ENCODE measurements around the gene PDIA2. TPM values are rescaled to one million over a fixed set of nuclear protein-coding genes. Genes with fewer than 3 reads are reported as not detected.

PDIA2 gene
- total and polyA plus RNA-seq, 10 of the 15 experiments (the other 5 are each of a cell fraction or from before 2014, with no cell fraction given) = 0.11 to 0.36 TPM; not detected in 8

GRCh38 chr16:254461-254860, 28.5 kb upstream of the PDIA2 start:
- no peak for ATAC-seq
- H3K79me2 ChIP-seq (ENCODE audit: control insufficient read depth, insufficient read depth, low read length) = no peaks in the 10 kb centered on the region
- H3K27ac ChIP-seq (ENCODE audit: control insufficient read depth, insufficient read depth) = no peak overlapping the region
- no peaks in the 10 kb centered on the region for H3K27me3 ChIP-seq (replicated peaks in 1 of 2; ENCODE audit: control insufficient read depth in 2 of 2, insufficient read depth in 2 of 2, low read length in 1 of 2)
- ChIA-PET POLR2A (interaction anchor here (0.8 to 3.7 kb wide), 2 partner anchors 18 to 25 kb away, joined by 3 to 26 read pairs; partner anchors contain the start of gene FAM234A), SMC1A (ENCODE audit: uncharacterized antibody, unreplicated experiment) (interaction anchor here (1.0 to 1.3 kb wide), 2 partner anchors 15 to 19 kb away, joined by 3 to 4 read pairs; partner anchors contain the start of gene FAM234A), CTCF (no interaction called here), RAD21 (ENCODE audit: unreplicated experiment) (interaction anchor here (2.4 kb wide), 1 partner anchor 19 kb away, joined by 13 read pairs; the partner anchor contains the start of gene FAM234A)
- DNase-seq (ENCODE audit: low read depth, low spot score) = no peak
- in situ Hi-C loops (cut with MboI) = no loop called here
- no TSS peak for BruUV-seq (replicated peaks)
- intact Hi-C loops (cut with micrococcal nuclease; ENCODE audit: unreplicated experiment) = no loop called here
- 95% methylated on average over 25 of the region's 25 CpGs for WGBS (ENCODE audit: insufficient coverage, insufficient replicate concordance, low lambda C conversion rate, missing lambda C conversion rate)
- H4K20me1 ChIP-seq (ENCODE audit: control insufficient read depth, insufficient read depth) = no peaks in the 10 kb centered on the region
- FAIRE-seq = no peak
- no peak overlapping the region for H2AFZ ChIP-seq (ENCODE audit: control insufficient read depth, low read depth, low read length)
- H3K4me1 ChIP-seq (ENCODE audit: control insufficient read depth, insufficient read depth, low read length) = peaks cover 4% of the 10 kb centered on the region; the same call in 1 of the 2 replicates
- no peak overlapping the region for H3K4me2 ChIP-seq (ENCODE audit: control insufficient read depth, insufficient read depth)
- no peak overlapping the region for H3K4me3 ChIP-seq
- H3K9ac ChIP-seq (ENCODE audit: control insufficient read depth, insufficient read depth, low read length) = no peak overlapping the region
- no peak for TF ChIP-seq RAD21 (IDR thresholded peaks at IDR 0.05; ENCODE audit: insufficient read depth, low read depth, low read length)
- no peaks in the 10 kb centered on the region for H3K9me3 ChIP-seq (replicated peaks; ENCODE audit: control insufficient read depth, insufficient read depth, low read length)
- H3K36me3 ChIP-seq (ENCODE audit: control insufficient read depth in 2 of 2, insufficient read depth in 2 of 2, low read length in 1 of 2) = peaks cover 0 to 4% of the 10 kb centered on the region in 2 experiments; a peak in 2 of 4 replicates

- SMC1A ChIA-PET (ENCODE audit: uncharacterized antibody, unreplicated experiment) = interaction anchor here (1.0 to 1.3 kb wide), 2 partner anchors 15 to 20 kb away, joined by 3 to 4 read pairs; partner anchors contain the start of gene FAM234A
- no peak for FAIRE-seq
- no TSS peak for BruUV-seq (replicated peaks)
- Histone ChIP-seq H3K4me1 (ENCODE audit: control insufficient read depth, insufficient read depth, low read length) (peaks cover 4% of the 10 kb centered on the region; the same call in 1 of the 2 replicates), H3K27me3 (replicated peaks in 1 of 2; ENCODE audit: control insufficient read depth in 2 of 2, insufficient read depth in 2 of 2, low read length in 1 of 2) (no peaks in the 10 kb centered on the region), H3K36me3 (ENCODE audit: control insufficient read depth in 2 of 2, insufficient read depth in 2 of 2, low read length in 1 of 2) (peaks cover 0 to 4% of the 10 kb centered on the region in 2 experiments; a peak in 2 of 4 replicates), H3K27ac (ENCODE audit: control insufficient read depth, insufficient read depth) (no peak overlapping the region), H4K20me1 (ENCODE audit: control insufficient read depth, insufficient read depth) (no peaks in the 10 kb centered on the region), H3K9ac (ENCODE audit: control insufficient read depth, insufficient read depth, low read length) (no peak overlapping the region), H3K9me3 (replicated peaks; ENCODE audit: control insufficient read depth, insufficient read depth, low read length) (no peaks in the 10 kb centered on the region), H3K79me2 (ENCODE audit: control insufficient read depth, insufficient read depth, low read length) (no peaks in the 10 kb centered on the region), H3K4me3 (no peak overlapping the region), H2AFZ (ENCODE audit: control insufficient read depth, low read depth, low read length) (no peak overlapping the region), H3K4me2 (ENCODE audit: control insufficient read depth, insufficient read depth) (no peak overlapping the region)
- RAD21 ChIA-PET (ENCODE audit: unreplicated experiment) = no interaction called here
- POLR2A ChIA-PET = no interaction called here
- CTCF ChIA-PET = no interaction called here
- TF ChIP-seq ZBTB40 (IDR thresholded peaks at IDR 0.05; ENCODE audit: borderline replicate concordance) (no peak), BACH1 (IDR thresholded peaks at IDR 0.05; ENCODE audit: borderline replicate concordance) (no peak), BMI1 (IDR thresholded peaks at IDR 0.05; ENCODE audit: borderline replicate concordance) (no peak), ZNF207 (IDR thresholded peaks at IDR 0.05; ENCODE audit: borderline replicate concordance) (no peak), FOXK2 (IDR thresholded peaks at IDR 0.05) (no peak), RUNX3 (IDR thresholded peaks at IDR 0.05; ENCODE audit: low read length) (no peak), SMAD5 (IDR thresholded peaks at IDR 0.05; ENCODE audit: low read depth) (no peak), SMC3 (IDR thresholded peaks at IDR 0.05; ENCODE audit: borderline replicate concordance, low read length) (no peak), JUND (IDR thresholded peaks at IDR 0.05; ENCODE audit: low read depth, low read length) (no peak)
- WGBS (ENCODE audit: insufficient coverage, insufficient replicate concordance, low lambda C conversion rate, missing lambda C conversion rate) = 98% methylated on average over 6 of the region's 6 CpGs
- no peak for ATAC-seq
- in situ Hi-C loops (cut with MboI) (no loop called here), intact Hi-C loops (cut with micrococcal nuclease; ENCODE audit: unreplicated experiment) (no loop called here)
- no peak for DNase-seq (ENCODE audit: low read depth, low spot score)
Measured at GRCh38 chr16:255183-255582, 27.8 kb upstream of the PDIA2 start.
